Measurements from ENCODE around the gene TLE2.
"Not testable (repeated sequence)": the region's sequence is repeated elsewhere in the genome, so short reads cannot be mapped to it uniquely, and the experiment has no call there.

Gene TLE2

GRCh38 chr19:3013263-3013725 lies 15.8 kb downstream of the TLE2 start:
- H3K4me1 ChIP-seq (ENCODE audit: low read length), result no peaks in the 10 kb centered on the region
- H3K79me2 ChIP-seq (ENCODE audit: low read length), result no peaks in the 10 kb centered on the region
- H3K4me3 ChIP-seq (ENCODE audit: low read length), result no peak overlapping the region
- no peak overlapping the region for H3K9ac ChIP-seq (ENCODE audit: low read length)
- no peak overlapping the region for H3K27ac ChIP-seq (ENCODE audit: low read length)
- H3K4me2 ChIP-seq (ENCODE audit: low read length), result no peak overlapping the region
- no peak for TF ChIP-seq EZH2phosphoT487 (IDR thresholded peaks at IDR 0.05; ENCODE audit: low read depth)
- TF ChIP-seq, protein P1, sequence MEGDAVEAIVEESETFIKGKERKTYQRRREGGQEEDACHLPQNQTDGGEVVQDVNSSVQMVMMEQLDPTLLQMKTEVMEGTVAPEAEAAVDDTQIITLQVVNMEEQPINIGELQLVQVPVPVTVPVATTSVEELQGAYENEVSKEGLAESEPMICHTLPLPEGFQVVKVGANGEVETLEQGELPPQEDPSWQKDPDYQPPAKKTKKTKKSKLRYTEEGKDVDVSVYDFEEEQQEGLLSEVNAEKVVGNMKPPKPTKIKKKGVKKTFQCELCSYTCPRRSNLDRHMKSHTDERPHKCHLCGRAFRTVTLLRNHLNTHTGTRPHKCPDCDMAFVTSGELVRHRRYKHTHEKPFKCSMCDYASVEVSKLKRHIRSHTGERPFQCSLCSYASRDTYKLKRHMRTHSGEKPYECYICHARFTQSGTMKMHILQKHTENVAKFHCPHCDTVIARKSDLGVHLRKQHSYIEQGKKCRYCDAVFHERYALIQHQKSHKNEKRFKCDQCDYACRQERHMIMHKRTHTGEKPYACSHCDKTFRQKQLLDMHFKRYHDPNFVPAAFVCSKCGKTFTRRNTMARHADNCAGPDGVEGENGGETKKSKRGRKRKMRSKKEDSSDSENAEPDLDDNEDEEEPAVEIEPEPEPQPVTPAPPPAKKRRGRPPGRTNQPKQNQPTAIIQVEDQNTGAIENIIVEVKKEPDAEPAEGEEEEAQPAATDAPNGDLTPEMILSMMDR (IDR thresholded peaks at IDR 0.05; ENCODE audit: low read depth, low read length), result no peak
- no peaks in the 10 kb centered on the region for H3K27me3 ChIP-seq (ENCODE audit: low read depth, low read length)
- H2AFZ ChIP-seq (ENCODE audit: low read depth, low read length), result no peak overlapping the region
- H3K9me3 ChIP-seq (ENCODE audit: insufficient read depth, low read length), result no peaks in the 10 kb centered on the region
- H3K36me3 ChIP-seq (replicated peaks; ENCODE audit: low read depth, low read length), result no peaks in the 10 kb centered on the region
- H4K20me1 ChIP-seq (ENCODE audit: insufficient read depth, low read length), result no peaks in the 10 kb centered on the region

- no peak overlapping the region for H3K4me3 ChIP-seq (ENCODE audit: low read length)
- H2AFZ ChIP-seq (ENCODE audit: low read depth, low read length), result no peak overlapping the region
- no peaks in the 10 kb centered on the region for H3K36me3 ChIP-seq (replicated peaks; ENCODE audit: low read depth, low read length)
- H3K4me1 ChIP-seq (ENCODE audit: low read length), result no peaks in the 10 kb centered on the region
- H3K27ac ChIP-seq (ENCODE audit: low read length), result no peak overlapping the region
- no peak overlapping the region for H3K4me2 ChIP-seq (ENCODE audit: low read length)
- H3K79me2 ChIP-seq (ENCODE audit: low read length), result no peaks in the 10 kb centered on the region
- no peaks in the 10 kb centered on the region for H4K20me1 ChIP-seq (ENCODE audit: insufficient read depth, low read length)
- H3K9me3 ChIP-seq (ENCODE audit: insufficient read depth, low read length), result no peaks in the 10 kb centered on the region
- H3K27me3 ChIP-seq (ENCODE audit: low read depth, low read length), result no peaks in the 10 kb centered on the region
- TF ChIP-seq, protein P1 (IDR thresholded peaks at IDR 0.05; ENCODE audit: low read depth, low read length), result no peak
- TF ChIP-seq EZH2phosphoT487 (IDR thresholded peaks at IDR 0.05; ENCODE audit: low read depth), result no peak
- H3K9ac ChIP-seq (ENCODE audit: low read length), result no peak overlapping the region
Measured at GRCh38 chr19:3012621-3013262, 16.3 kb downstream of the TLE2 start.

- H3K9me3 ChIP-seq (ENCODE audit: insufficient read depth, low read length); H3K4me3 ChIP-seq (ENCODE audit: low read length); H4K20me1 ChIP-seq (ENCODE audit: insufficient read depth, low read length); H3K4me2 ChIP-seq (ENCODE audit: low read length); H3K9ac ChIP-seq (ENCODE audit: low read length); H3K27ac ChIP-seq (ENCODE audit: low read length); H3K27me3 ChIP-seq (ENCODE audit: low read depth, low read length); H3K36me3 ChIP-seq (replicated peaks; ENCODE audit: low read depth, low read length); H3K79me2 ChIP-seq (ENCODE audit: low read length); H3K4me1 ChIP-seq (ENCODE audit: low read length); H2AFZ ChIP-seq (ENCODE audit: low read depth, low read length): not testable (repeated sequence)
Measured at GRCh38 chr19:3012059-3012458, 17.0 kb downstream of the TLE2 start.

GRCh38 chr19:3010871-3011270 lies 18.2 kb downstream of the TLE2 start:
- no peak overlapping the region for H3K9ac ChIP-seq (ENCODE audit: low read length)
- H3K4me1 ChIP-seq (ENCODE audit: low read length), result no peaks in the 10 kb centered on the region
- H3K27me3 ChIP-seq (ENCODE audit: low read depth, low read length), result no peaks in the 10 kb centered on the region
- H3K4me3 ChIP-seq (ENCODE audit: low read length), result no peak overlapping the region
- H3K27ac ChIP-seq (ENCODE audit: low read length), result no peak overlapping the region
- no peaks in the 10 kb centered on the region for H3K36me3 ChIP-seq (replicated peaks; ENCODE audit: low read depth, low read length)
- H3K9me3 ChIP-seq (ENCODE audit: insufficient read depth, low read length), result no peaks in the 10 kb centered on the region
- H2AFZ ChIP-seq (ENCODE audit: low read depth, low read length), result no peak overlapping the region
- no peaks in the 10 kb centered on the region for H4K20me1 ChIP-seq (ENCODE audit: insufficient read depth, low read length)
- no peak overlapping the region for H3K4me2 ChIP-seq (ENCODE audit: low read length)
- H3K79me2 ChIP-seq (ENCODE audit: low read length), result no peaks in the 10 kb centered on the region
- TF ChIP-seq, protein P1 (IDR thresholded peaks at IDR 0.05; ENCODE audit: low read depth, low read length), result no peak
- no peak for TF ChIP-seq EZH2phosphoT487 (IDR thresholded peaks at IDR 0.05; ENCODE audit: low read depth)

Data from OCI-LY3 (cell line).